Measurements from ENCODE around the gene SORCS2.

Gene SORCS2

DNA sequence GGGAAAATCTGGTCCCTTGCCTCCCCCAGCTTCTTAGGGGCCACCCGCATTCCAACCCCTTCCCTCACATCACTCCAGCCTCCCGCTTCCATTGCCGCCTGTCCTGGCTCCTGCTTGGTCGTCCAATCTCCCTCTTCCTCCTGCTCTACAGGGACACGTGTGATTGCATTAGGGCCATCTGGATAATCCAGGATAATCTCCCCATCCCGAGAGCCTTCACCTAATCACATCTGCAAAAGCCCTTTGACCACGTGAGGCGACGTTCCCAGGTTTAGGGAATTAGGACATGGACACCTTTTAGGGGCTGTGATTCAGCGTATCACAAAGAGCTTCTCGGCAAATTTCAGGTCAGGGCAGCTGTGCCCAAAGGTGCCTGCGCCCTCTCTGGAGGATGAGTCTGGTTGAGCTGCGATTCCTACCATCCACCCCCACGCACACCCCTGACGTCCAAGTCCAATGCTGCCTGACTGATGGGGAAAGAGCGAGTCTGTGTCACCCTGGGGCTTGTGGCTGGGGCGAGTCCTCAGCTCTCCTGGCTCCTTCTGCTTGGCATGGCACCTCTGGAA, 137.8 kb downstream of the SORCS2 start:
- no peak for DNase-seq

GRCh38 chr4:7330811-7331681, 138.7 kb downstream of the SORCS2 start:
- no peak for DNase-seq

- DNase-seq = no peak
Measured at GRCh38 chr4:7331682-7332000, 139.3 kb downstream of the SORCS2 start.

DNA sequence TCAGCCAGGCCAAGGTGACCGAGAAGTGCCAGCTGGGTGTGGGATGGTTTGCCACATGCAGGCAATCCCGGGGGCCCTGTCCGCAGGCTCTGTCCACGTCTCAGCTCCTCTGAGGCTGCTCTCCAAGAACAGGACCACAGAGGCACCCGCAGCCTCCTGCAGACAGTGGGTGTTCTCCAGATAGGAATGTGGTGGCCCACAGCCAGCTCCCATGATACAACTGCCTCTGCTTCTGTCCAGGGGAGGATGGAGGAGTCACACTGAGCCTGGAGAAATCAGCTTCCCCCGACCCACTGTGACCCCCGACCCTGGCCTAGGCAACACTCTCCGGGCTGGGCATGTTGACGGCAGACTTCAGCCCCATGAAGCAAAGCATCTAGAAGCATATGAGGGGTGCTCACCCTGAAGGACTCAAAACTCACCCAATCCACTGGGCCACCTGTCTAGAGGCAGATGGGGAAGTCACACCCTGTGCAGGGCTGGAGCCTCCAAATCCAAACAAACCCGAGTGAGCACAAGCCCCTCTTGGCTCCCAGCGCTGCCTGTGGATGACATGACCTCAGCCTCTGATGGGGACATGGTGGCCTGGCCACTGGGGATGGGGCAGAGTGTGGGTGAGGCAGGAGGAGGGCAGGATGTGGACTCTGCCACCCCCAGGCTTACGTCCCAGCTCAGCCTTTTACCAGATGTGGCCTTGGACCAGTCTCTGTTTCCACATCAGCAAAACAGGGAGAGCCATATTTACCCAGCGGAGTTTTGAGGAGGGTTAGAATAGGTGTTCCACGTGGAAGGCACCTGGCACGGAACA, 140.1 kb downstream of the SORCS2 start:
- no peak for DNase-seq

GRCh38 chr4:7333024-7333780, 140.9 kb downstream of the SORCS2 start:
- no peak for DNase-seq

DNA sequence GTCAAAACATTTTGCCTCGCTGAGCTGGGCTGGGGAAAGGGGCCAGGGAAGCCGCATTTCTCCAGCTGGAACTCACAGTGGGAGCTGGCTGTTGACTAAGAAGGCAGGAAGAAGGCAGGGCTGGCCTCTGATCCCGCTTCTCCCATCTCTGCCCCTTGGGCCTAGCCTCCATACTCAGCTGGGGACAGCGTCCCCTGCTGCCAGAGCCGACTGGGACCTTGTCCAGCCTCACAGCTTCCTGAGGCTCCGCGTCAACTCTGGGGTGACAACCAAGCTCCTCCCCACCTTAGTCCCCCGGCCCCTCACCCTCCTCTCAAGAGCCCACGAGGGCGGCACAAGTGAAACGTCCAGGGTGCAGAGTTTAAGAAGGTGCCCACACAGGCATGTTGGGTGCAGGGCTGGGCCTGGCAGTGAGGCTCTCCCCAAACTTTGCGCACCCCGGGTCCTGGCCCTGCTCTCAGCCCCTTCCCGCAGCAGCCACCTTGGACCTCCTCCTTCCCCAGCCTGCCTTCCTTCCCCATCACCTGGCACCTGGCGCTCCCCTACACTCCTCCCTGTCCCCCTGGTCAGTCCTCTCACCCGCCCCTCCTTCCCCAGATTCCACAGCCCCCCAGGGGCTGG, 141.6 kb downstream of the SORCS2 start:
- DNase-seq = no peak

DNA sequence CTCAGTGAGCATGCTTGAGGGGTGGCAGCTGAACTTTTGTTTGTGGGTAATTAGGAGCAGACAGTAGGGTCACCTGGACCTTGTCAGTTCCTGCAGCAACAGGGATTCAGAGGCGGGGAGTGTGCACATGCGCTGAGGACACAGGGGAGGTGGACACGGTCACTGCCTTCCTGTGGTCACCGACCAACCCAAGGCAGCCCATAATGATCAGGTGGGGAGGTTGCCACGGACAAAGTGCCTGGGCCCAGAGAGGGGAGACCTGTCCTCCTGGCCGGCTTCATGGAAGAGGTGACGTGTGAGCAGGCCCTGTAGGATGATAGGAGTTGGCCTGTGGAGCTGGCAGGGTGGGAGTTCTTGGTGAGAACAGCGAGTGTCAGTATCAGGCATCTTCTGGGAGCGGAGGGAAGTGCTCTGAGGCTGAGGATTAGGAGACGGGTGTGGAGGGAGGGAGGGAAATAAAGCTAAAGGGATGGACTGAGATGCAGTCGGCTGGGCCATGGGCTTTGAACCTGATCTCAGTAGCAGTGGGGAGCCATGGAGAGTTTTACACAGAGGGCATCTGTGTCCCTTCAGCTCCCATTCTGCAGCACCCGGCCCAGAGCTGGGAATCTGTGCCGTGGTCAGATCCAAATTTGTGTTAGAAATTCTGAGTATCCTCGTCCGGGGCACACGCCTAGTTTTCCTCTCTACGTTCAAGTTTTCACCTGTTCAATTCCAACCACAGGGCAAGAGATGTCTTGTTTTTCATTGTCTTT, 142.4 kb downstream of the SORCS2 start:
- DNase-seq = no peak

- peak; percentile 72 for DNase-seq
Measured at GRCh38 chr4:7335344-7336066, 143.2 kb downstream of the SORCS2 start.

- no peak for DNase-seq
Measured at GRCh38 chr4:7336067-7336569, 143.8 kb downstream of the SORCS2 start.

DNA sequence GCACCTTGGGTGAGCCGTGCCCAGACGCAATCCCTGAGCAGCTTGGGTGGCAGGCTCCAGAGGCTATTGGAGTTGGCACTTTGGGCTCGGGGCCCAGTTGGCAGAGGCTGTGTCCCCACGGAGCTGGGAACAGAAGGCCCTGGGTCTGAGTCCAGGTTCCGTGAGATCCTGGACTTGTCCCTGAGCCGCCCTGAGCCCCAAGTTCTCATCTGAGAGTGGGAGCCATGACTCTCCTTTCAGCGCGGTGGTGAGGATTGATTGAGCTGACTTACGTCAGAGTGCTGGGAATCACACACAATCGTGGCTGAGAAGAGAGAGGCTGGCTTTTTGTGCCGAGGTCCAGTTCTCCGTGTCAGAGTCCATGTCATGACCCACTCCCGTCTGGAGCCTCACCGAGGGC, 144.4 kb downstream of the SORCS2 start:
- no peak for DNase-seq

DNA sequence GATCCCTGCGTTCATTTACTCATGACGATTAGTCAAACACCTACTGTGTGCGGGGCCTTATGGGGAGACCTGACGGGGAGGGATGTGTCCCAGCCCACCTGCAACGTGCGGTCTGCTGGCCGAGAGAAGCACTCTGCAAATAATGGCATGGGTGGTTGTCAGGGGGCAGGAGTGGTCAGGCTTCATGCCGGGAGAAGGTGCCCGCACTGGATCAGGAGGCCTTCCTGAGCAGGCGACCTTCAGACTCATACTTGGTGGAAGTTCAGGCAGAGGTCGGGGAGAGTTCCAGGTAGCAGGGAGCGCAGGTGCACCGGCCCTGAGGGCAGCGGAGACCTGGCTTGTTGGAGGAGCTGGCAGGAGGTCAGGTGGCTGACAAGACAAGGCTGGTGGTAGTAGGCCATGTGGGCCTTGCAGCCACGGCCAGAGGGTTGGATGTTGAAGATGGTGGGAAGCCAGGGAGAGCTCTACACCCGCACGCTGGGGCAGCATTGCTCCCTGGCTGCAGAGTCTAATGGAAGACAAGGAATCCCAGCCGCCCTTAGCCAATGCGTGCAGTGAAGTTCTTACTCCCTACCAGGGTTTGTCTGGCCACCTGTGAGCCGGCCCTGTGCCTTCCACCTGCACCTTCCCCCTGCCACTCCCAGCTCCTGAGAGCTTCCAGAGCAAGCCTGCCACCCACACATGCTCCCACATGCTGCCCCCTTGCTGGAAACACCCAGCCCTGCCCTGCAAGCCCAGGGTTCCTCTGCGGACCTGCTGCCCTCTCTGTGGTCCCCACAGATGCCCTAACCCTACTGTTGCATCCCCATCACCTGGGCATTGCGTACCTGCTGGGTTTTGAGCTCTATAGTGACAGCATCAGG, 145.1 kb downstream of the SORCS2 start:
- DNase-seq = no peak

GRCh38 chr4:7338059-7338452, 145.7 kb downstream of the SORCS2 start:
- DNase-seq = no peak

DNA sequence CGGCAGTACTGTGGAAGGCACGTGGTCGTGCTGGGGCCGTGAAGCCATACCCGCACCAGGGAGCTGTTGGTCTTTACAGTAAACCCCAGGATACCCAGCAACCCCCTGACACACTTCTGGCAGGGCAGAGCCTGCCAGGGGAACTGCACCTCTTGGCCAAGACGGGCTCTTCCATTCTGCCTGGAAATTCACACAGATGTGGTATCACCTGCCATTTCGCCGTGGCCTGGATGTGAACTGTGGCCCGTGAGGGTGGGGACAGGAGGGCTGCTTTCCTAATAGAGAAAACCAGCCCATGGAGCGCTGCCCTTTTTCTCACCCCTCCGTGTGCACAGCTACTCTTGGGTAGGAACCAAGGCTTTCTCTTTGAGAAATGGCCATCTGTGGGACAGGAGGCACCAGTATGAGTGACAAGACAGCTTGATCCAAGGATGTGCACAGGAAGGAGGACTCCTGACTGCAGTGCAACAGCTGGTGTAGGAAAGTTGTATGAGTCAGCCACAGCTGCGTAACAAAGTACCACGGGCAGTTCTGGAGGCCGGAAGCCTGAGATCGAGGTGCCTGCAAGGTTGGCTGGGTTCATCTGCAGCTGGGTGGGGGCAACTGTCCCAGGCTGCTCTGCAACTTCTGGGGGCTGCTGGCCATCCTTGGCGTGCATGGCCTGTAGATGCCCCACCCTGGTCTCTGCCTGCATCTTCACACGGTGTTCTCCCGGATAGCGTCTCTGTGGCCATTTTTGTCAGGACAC, 146.7 kb downstream of the SORCS2 start:
- no peak for DNase-seq

- DNase-seq = no peak
Measured at GRCh38 chr4:7339751-7340552, 147.6 kb downstream of the SORCS2 start.

DNA sequence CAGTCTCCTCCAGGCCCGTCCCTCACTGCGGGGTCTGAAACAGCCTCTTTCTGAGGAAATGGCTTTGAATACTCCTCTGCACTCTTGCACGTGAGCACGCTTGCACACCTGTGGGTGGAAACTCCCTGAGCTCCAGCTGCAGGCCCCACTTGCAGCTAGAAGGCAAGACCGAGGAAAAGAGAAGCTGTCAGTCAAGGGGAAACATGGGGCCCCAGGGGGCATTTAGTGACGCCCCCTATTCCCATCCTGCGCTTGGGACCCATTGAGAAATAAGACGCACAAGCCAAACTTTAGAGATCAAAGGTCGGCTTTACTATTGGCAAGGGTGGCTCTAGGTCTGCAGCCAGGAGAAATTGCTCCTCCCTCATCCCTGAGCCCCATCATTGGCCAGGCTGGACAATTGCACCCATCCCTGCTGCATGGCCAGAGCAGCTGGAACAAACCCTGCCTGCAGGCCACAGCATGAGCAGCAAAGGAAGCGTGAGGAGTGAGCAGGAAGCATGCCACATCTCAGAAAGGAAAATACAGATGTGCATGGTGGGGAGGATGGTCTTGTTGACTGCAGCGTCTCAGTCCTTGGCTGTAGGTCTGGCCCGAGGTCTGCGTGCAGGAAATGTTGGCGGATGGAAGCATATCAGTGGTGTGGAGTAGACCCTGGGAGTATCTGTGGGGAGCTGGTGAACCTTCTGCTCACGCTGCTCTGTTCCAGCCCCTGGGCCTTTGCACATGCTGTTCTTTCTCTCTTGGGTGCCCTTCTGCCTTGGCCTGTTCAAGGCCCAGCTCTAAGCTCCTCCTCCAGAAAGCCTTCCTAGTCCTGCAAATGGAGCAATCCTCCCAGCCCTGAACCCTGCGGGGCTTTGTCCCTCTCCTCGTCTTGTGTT, 148.5 kb downstream of the SORCS2 start:
- DNase-seq = no peak

GRCh38 chr4:7341491-7342222, 149.3 kb downstream of the SORCS2 start:
- no peak for DNase-seq
